ENCODE measurements around the gene TMEM248.
"Not testable (repeated sequence)": the region's sequence is repeated elsewhere in the genome, so short reads cannot be mapped to it uniquely, and the experiment has no call there.

Gene TMEM248

DNA sequence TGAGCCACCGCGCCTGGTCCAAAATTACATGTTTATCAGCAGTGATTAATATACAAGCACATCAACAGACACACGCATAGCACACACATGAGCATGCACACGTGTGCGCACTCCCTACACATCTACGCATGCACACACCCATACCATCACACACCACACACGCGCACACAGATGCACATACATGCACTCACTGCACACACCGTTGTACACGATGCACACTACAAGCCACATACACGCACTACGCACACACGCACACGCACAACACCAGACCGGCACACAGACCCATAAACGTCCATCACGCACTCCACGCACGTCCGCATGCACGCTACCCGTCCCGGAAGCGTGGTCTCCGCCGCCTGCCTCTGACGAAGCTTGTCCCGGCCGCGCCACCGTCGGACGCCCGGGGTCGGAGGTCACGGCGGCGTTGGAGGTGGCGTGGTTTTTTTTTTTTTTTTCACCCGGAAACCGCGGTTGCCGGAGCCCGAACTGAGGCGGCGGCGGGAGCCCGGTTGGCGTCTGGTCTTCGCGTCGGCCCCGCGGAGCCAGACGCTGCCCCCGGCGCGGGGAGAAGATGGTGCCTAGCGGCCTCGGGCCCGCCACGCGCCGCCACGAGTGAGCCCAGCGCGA, at the start of gene TMEM248:
TSS of gene TMEM248 (plus strand) at position 457 of the 627 bp plus-strand sequence. CDS start 20,641 bp downstream, outside the sequence.
- peak; percentile 87 for DNase-seq (ENCODE audit: low spot score)

- no peak for DNase-seq (ENCODE audit: low spot score)
These were observed 47.5 kb upstream of the TMEM248 start for GRCh38 chr7:66873476-66873875.

DNA sequence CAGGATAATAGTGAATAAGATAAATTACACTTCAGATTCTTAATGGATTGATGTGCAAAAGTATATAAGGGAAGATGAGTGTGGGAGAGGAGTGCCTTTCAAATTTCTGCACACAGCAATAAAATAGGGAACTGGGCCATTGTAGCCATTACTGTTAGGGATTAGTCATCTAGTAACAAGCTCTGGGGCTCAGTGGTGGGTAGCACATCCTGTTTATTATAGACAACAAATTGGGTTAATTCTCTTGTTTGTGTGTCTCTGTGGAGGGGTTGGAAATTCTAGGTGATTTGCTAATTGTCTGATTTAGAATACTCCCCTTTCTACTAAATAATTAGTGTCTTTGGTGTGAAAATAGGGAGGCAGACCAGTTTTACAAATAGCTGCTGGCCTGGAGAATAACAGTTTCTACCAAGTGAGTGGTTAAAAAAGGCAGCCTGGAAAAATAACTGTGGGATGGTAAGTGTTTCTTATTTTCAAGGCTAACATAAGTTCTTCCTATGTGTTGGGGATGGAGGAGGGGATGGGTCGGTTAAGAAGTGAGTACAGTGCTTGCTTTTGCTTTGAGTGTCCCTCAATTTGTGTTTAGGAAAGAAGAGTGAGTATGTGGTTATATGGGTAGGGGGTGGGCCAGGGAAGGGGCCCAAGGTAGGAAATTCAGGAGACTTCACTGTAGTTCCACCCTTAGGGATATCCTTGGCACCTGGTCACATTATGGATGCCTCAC, 43.3 kb upstream of the TMEM248 start:
- DNase-seq (ENCODE audit: low spot score), result no peak

DNA sequence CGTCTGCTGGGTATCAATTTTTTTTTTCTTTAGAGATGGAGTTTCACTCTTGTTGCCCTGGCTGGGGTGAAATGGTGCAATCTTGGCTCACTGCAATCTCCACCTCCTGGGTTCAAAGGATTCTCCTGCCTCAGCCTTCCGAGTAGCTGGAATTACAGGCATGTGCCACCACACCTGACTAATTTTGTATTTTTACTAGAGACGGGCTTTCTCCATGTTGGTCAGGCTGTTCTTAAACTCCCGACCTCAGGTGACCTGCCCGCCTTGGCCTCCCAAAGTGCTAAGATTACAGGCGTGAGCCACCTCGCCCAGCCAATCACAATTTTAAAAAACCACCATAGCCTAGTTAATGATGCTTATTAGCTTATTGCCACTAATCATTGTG, 42.7 kb upstream of the TMEM248 start:
- DNase-seq (ENCODE audit: low spot score), result not testable (repeated sequence)

GRCh38 chr7:66880053-66880452, 41.0 kb upstream of the TMEM248 start:
- no peak for DNase-seq (ENCODE audit: low spot score)

DNA sequence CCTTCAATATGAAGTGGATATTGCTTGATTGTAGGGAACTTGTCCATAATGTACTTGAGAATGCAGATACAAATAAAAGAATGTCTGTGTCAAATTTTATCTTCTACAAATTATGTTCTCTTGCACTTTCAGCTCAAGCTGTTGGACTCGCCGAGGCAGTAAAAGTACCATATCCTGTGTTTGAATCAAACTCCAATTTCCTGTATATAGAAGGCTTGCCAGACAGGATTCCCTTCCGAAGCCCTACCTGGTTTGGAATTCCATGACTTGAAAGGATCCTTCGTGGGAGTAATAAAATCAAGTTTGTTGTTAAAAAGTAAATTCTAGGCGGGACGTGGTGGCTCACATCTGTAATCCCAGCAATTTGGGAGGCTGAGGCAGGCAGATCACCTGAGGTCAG, 40.4 kb upstream of the TMEM248 start:
- DNase-seq (ENCODE audit: low spot score), result not testable (repeated sequence)

- DNase-seq (ENCODE audit: low spot score), result no peak
These were observed 37.3 kb upstream of the TMEM248 start for GRCh38 chr7:66883716-66884115.

DNA sequence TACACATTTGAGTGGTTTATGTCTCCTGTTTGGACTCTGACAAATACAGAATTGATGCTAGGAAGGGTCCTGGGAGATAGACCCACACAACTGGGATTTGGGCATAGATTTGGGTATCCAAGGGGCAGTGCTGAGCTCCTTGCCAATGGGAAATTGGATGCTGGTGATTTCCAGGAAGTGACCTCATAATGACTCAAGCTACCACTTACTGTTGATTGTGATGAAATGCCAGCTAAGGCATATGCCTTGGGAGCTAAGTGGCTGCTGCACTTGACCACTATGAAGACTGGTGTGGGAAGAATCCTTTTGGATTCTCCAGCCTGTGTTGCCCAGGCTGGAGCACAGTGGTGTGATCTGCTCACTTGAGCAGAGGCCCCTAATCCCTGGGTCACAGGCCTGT, 36.5 kb upstream of the TMEM248 start:
- not testable (repeated sequence) for DNase-seq (ENCODE audit: low spot score)

GRCh38 chr7:66886152-66886551, 34.9 kb upstream of the TMEM248 start:
- DNase-seq (ENCODE audit: low spot score), result no peak

DNA sequence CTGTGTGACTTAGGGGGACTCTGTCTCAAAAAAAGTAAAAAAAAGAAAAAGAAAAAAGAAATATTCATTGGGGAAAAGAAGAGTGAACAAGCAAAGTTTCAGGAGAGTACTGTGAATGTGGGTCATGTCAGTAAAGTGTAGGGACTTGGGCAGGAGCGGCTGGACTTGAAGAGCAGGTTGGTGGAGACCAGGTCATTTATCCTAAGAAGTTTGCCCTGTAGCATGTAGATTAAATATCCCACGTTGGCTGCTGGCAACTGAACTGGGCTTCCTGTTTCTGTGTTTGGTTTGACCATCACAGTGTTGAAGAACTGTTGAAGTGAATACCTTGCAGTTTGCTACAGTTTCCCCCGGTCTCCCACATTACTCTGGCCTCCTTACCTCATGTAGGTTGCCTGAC, 32.8 kb upstream of the TMEM248 start:
- DNase-seq (ENCODE audit: low spot score), result not testable (repeated sequence)

- DNase-seq (ENCODE audit: low spot score), result no peak
These were observed 26.5 kb upstream of the TMEM248 start for GRCh38 chr7:66894463-66895080.

GRCh38 chr7:66896441-66896840, 24.6 kb upstream of the TMEM248 start:
- no peak for DNase-seq (ENCODE audit: low spot score)

- no peak for DNase-seq (ENCODE audit: low spot score)
These were observed 21.3 kb upstream of the TMEM248 start for GRCh38 chr7:66899552-66900280.

DNA sequence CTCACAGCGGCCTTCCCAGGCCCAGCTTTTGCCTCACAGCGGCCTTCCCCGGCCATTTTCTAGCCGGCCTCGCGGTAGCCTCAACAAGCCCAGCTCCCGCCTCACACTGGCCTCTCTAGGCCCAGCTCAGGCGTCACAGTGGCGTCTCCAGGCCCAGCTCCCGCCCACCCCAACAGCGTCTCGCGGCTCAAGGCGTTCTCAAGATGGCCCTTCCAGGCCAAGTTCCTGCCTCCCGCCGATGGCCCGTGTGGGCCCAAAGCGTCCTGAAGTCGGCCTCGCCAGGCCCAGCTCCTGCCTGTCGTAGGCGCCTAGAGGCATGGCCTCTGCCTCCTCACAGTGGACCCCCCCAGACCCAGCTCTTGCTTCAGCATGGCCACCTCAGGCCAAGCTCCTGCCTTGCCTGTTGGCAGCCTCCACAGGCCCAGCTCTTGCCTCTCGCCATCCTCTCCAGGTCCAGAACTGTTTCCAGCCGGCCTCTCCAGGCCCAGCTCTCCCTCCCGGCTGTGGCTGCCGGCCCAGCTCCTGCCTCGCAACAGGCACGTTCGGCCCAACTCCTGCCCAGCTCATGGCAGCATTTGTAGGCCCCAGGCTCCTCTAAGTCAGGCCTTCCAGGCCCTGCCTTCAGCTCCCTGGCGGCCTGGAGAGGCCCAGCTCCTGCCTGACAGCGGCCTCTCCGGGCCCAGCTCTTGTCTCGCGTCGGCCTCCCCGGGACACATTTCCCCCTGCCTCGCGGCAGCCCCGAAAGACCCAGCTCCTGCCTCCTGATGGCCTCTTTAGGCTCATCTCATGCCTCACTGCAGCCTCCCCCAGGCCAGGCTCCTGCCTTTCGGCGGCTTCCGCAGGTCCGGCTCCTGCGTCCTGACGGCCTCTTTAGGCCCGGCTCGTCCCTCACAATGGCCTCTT, 18.8 kb upstream of the TMEM248 start:
- no peak for DNase-seq (ENCODE audit: low spot score)

- DNase-seq (ENCODE audit: low spot score), result no peak
These were observed 18.2 kb upstream of the TMEM248 start for GRCh38 chr7:66902844-66903180.

DNA sequence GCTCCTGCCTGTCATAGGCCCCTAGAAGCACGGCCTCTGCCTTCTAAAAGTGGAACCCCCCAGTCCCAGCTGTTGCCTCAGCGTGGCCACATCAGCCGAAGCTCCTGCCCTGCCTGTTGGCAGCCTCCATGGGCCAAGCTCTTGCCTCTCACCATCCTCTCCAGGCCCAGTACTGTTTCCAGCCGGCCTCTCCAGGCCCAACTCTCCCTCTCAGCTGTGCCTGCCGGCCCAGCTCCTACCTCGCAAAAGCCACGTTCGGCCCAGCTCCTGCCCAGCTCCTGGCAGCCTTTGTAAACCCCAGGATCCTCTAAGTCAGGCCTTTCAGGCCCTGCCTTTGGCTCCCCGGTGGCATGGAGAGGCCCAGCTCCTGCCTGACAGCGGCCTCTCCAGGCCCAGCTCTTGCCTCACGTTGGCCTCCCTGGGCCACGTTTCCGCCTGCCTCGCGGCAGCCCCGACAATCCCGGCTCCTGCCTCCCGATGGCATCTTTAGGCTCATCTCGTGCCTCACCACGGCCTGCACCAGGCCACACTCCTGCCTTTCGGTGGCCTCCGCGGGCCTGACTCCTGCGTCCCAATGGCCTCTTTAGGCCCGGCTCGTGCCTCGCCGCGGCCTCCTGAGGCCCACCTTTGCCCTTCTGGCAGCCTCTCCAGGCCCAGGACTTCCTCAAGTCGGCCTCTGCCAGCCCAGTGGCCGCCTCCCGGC, 17.5 kb upstream of the TMEM248 start:
- DNase-seq (ENCODE audit: low spot score), result no peak

GRCh38 chr7:66904063-66904593, 16.9 kb upstream of the TMEM248 start:
- no peak for DNase-seq (ENCODE audit: low spot score)

DNA sequence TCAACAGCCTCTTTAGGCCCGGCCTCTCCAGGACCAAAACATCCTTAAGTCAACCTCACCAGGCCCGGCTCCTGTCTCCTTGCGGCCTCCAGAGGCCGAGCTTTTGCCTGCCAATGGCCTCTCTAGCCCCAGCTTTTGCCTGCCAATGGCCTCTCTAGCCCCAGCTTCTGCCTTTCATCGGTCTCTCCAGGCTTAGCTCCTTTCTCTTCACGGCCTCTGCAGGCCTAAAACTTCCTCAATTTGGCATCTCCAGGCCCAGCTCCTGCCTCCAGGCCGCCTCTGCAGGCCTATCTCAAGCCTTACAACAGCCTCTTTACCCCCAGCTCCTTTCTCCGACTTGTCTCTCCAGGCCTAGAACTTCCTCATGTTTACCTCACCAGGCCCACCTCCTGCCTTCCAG, 15.7 kb upstream of the TMEM248 start:
- DNase-seq (ENCODE audit: low spot score), result no peak

DNA sequence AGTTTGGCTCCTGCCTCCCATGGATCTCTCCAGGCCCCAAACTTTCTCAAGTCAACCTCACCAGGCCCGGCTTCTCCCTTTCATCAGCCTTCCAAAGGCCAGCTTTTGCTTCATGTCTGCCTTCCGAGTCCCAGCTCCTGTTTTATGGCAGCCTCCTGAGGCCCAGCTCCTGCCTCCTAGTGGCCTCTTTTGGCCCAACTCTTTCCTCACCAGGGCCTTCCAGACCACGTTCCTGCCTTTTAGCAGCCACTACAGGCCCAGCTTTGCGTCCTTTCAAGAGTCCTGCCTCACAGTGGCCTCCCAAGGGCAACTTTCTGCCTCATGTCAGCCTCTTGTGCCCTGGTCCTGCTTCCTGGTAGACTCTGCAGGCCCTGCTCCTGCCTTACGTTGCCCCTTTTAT, 15.3 kb upstream of the TMEM248 start:
- DNase-seq (ENCODE audit: low spot score), result no peak

GRCh38 chr7:66907731-66908130, 13.3 kb upstream of the TMEM248 start:
- no peak for DNase-seq (ENCODE audit: low spot score)

DNA sequence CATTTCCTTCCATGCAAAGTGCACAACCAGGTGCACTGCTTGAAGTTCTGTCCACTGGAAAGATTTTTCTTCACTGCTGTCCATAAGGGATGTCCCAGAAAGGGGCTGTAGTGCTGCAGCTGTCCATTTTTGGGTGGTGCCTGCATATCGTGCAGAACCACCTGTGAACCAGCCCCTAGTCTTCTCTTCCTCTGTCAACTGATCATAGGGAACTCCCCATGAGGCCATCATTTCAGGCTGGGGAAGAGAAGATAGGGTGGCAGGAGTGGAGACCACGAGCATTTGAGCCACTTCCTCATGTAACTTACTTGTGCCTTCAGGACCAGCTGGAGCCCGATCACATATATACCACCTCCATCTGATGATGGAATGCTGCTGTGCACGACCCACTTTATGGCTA, 12.4 kb upstream of the TMEM248 start:
- DNase-seq (ENCODE audit: low spot score), result not testable (repeated sequence)

Measured in COLO829 (cell line).